GM12873 (cell line): ENCODE measurements around the gene CCDC178.

Experiments
- TF ChIP-seq, protein P1 (sequence below): IDR thresholded peaks from 2 replicates; pipeline ENCODE4 v1.5.1; 2012; ENCODE audit warnings: low read depth, mild to moderate bottlenecking, moderate library complexity, low read length, control low read depth; ENCODE audit not compliant: insufficient read depth; ENCODE audit errors: missing control alignments

The CCDC178 gene

DNA sequence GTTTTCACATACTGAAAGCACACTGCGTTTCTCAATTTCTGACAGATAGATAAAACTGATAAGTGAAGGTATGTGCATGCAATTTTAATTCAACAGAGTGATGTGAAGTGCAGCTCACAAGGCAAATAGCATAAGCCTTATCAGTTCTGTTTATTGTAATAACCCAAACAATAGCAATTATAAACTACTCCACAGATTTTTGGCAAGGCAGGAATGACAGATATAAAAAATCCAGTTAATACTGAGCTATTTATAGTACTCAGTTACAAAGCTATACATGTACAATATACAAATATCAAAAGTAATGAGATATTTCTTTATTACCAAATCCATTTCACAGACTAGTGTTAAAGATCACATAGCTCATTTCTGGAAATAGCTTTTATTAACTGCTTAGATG, 456.8 kb downstream of the CCDC178 start:
- TF ChIP-seq, protein P1, sequence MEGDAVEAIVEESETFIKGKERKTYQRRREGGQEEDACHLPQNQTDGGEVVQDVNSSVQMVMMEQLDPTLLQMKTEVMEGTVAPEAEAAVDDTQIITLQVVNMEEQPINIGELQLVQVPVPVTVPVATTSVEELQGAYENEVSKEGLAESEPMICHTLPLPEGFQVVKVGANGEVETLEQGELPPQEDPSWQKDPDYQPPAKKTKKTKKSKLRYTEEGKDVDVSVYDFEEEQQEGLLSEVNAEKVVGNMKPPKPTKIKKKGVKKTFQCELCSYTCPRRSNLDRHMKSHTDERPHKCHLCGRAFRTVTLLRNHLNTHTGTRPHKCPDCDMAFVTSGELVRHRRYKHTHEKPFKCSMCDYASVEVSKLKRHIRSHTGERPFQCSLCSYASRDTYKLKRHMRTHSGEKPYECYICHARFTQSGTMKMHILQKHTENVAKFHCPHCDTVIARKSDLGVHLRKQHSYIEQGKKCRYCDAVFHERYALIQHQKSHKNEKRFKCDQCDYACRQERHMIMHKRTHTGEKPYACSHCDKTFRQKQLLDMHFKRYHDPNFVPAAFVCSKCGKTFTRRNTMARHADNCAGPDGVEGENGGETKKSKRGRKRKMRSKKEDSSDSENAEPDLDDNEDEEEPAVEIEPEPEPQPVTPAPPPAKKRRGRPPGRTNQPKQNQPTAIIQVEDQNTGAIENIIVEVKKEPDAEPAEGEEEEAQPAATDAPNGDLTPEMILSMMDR, result no peak

DNA sequence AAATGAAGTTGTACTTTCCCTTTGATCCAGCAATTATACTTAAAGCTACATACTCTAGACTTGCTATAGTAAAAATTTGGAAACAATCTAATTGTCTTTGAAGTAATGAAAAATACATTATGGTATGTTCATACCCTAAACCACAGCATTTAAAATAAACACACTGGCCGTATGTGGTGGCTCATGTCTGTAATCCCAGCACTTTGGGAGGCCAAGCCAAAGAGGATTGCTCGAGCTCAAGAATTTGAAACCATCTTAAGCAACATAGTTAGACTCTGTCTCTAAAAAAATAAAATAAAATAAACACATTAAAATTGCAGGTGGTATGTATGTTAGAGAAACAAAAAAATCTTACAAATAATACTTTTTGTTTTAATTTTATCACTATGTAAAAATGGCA, 459.6 kb downstream of the CCDC178 start:
- TF ChIP-seq, protein P1, result no peak

DNA sequence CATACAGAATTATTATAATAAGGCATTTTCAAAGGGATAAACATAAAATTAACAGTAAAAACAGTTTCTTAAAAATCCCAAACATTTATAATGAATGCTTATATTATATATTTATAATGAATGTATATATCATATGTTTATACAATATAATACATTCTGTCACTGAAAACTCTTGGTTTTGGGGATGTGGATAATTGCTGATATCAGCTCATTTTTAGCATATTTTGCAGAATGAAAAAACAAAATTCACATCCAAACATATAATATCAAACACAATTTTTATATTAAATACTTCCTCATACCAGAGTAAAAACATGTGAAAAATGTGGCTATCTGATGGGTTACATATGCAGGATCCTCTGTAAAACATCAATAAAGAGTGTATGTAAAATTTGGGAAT, 465.0 kb downstream of the CCDC178 start:
- TF ChIP-seq, protein P1, result no peak

DNA sequence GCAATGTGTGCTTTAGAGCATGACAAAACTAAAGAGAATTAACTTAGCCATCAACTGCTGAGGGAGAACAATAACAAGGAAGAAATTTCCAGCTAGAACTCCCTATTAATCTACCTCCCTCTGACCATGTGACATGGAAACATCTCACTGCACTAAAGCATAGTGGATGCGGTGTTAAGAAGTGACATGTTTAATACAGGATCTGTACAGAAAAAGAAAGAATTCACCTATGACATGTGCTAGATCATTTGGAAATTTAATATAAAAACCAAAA, 465.4 kb downstream of the CCDC178 start:
- TF ChIP-seq, protein P1, result no peak

DNA sequence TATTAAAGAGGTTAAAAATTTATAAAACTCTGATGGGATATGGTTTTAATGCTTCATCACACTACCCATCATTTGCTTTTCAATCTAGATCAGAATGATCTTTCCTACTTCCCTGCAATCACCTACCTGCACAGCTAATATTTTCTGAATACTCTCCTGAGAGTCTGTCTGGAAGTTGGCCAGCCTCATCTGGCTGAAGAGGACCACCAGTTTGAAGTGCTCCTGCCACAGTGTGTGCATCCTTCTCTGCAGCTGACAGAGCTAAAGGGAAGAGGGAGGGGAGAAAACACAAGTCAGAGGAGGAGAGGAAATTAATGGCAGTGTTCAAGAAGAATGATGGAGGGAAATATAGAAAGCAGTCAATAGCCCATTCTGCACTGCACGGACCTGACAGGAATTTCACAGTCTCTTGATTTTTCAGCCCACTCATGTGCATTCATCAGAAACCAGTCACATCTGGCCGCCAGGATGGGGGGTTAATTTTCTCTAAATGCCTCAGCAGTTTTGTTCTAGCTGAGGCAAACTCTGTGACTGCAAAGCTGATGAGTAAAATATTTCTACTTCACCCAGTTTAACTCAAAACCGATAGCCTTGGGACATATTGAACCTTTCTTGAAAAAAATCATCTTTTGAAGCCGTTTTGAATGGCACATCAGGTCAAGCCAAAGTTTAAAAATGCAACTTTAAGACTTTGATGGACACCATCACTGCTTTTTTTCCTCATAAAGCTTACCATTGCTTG, 465.9 kb downstream of the CCDC178 start:
- TF ChIP-seq, protein P1, result no peak

DNA sequence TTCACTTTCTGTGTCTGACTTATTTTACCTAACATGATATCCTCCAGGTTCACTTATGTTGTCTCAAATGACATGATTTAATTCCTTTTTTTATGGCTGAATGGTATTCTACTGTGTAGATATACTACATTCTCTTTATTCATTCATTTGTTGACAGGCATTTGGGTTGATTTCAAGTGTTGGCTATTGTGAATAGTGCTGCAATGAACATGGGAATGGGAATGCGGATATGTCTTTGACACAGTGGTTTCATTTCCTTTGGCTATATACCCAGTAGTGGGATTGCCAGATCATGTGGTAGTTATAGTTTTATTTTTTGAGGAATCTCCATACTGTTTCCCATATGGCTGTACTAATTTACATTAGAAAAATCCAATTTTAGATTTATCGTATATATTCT, 472.3 kb downstream of the CCDC178 start:
- TF ChIP-seq, protein P1, result no peak

DNA sequence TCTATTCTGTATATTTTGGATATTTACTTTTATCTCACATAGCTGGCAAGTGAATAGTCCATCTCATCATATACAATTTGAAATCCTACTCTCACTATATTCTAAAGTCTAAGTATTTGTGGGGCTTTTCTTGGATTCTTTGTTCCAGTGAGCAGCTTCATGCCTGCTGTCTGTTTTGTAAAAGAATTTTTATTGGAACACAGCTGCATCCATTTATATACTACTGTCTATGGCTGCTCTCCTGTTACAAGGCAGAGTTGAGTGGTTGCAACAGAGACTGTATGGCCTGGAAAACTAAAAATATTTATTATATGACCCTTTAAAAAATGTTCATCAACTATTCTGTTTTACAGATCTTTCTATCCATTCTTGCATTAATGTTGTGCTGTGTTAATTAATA, 474.4 kb downstream of the CCDC178 start:
- TF ChIP-seq, protein P1, result no peak
